Endometrium (tissue), 2 donors: ENCODE measurements around the gene AP1S1.
"Not testable (repeated sequence)": the region's sequence is repeated elsewhere in the genome, so short reads cannot be mapped to it uniquely, and the experiment has no call there.

ENCODE experiments used
- FAIRE-seq: peaks from 2 replicates; lab custom pipeline; 2012; peaks lifted over from hg19 to GRCh38; lab: Jason Lieb, UNC
- donor health status: control.
- donor health status: control.

The AP1S1 gene

DNA sequence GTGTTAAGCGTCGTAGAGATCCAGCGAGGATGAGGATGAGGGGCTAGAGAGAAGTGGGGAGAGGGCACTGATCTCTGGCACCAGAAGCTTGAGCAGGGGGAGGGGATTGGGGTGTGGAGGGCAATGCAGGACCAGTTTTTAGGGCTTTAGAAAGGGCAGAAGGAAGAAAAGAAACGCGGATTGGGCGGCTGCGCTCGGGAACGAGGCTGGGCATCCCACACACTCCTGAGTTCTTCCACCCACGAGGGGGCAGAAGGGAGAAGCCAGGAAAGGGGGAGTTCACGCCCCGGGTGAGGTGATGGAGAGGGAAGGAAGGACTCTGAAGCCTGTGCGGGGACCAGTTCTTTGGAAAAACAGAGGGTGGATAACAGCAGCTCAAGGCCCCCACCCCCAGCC lies 17.2 kb downstream of the AP1S1 start:
- no peak for FAIRE-seq

DNA sequence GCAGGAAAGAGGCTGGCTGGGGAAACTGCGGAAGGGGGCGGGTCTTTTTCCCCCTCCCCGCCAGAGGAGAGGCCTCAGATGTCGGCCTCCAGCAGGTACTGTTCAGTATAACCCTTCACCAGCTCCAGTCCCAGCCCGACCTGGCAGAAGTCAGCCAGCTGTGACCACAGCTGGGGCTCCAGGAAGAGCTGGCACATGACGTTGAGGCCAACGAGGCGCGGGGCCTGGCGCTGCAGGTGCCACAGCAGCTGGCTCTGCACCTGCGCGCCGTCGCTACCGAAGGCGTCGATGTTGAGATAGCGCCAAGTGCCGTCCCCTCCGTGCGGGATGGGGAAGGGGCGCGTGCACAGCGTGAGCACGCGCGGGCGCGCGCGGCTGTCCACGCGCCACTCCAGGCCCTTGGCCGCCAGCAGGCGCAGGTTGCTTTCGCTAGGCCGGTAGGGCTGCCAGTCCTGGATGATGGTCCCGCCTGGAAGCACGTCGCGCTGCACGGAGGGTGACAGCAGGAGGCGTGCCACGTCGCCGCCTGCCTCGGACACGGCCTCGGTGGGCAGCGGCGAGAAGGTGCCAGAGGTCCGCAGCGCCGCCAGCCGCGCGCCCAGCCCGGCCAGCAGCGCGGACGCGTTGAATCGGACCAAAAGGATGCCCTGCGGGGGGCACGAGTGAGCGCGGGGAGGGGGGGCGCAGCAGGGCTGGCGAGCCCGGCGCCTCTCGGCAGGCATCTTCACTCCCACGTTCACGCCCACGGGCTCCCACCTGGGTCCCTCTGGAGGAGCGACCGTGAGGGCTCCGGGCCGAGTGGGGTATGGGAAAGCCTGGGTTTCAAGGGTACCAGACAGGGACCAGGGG lies 18.0 kb downstream of the AP1S1 start:
- FAIRE-seq, result no peak

DNA sequence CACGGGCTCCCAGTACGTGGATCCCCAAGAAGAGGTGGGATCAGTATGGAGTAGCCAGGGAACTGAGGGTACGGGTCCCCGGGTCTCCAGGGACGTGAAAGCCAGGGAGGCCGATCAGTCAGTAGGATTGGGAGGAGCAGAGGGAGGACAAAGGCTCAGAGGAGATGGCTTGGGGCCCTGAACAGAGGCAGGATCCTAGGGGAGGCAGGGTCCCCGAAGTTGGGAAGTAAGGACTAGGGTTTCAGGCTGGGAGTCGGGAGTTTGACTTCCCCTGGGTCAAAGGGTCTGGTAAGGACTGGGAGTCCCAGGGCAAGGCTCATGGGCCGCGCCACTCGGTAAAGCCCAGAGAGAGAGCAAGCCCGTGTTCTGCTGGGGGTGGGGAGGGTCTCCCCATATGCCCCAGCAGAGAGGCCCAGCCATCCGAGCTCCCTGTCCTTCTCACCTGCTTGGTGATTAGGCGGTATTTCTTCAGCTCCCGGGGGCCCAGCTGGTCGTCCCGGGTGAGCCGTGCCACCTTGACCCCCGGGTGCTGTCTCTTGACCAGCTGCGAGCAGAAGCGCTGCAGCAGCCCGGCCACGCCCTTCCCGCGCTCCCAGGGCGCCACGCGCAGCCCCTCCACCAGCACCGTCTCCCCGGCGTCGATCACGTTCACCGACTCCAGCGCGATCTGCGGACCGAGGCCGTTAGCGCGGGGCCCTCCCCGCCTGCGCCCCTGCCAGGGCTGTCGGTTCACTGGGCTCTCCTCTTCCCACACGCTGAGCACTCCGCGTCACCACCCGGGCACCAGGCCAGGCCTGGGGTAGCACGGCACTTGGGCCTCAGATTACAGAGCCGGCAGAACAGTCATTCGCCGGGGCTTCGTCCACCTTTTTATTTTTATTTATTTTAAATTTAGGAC lies 18.8 kb downstream of the AP1S1 start:
- no peak for FAIRE-seq

DNA sequence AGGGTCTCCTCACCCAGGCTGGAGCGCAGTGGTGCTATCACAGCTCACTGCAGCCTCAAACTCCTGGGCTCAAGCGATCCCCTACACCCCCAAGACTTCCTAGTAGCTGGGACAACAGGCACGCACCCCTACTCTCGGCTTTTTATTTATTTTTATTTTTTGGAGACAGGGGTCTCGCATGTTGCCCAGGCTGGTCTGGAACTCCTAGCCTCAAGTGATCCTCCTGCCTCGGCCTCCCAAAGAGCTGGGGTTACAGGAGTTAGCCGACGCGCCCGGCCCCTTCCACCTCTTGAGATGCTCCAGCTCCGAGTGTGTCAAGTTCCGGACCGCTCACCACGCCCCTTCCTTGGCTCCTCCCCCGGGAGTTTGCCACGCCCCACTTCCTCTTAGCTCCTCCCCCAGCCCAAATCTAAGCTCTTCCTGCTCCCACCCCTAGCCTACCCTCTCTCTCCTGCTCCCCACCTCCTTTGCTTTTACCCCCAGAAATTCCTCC lies 19.5 kb downstream of the AP1S1 start:
- FAIRE-seq, result no peak

DNA sequence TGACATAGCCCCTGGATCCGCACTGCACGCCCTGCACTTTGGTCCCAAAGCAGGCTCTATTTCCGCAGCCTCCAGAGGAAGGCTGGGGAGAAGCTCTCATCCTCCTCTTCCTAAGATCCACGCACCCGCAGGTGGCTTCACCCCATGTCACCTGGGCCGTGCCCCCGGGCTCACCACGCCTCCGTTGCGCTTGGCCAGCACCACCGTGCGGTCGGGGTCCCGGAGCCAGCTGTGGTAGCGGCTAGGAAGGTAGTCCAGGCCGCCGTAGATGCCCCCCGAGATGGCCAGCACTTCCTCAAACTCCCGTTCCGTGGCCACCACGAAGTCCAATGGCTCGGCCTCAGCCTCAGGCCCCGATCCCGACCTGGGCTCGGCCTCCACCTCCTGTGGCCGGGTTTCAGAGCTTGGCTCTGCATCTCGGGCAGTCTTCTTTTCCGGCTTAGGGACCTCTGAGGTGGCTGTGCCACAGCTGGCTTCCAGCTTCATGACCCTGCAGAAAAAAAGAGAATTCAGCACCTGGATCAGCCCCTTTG lies 20.1 kb downstream of the AP1S1 start:
- no peak for FAIRE-seq

DNA sequence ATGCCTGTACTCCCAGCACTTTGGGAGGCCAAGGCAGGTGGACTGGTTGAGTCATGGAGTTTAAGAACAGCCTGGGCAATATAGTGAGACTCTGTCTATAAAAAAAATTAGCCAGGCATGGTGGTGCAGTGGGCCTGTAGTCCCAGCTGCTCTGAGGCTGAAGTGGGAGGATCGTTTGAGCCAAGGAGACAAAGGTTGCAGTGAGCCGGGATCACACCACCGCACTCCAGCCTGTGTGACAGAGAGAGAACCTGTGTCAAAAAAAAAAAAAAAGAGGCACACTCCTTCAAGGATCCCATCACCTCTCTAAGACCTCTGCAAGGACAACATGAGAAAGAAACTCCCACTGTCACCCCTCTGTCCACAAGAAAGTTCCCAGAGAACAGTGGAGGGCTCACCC lies 21.4 kb downstream of the AP1S1 start:
- FAIRE-seq, result no peak

DNA sequence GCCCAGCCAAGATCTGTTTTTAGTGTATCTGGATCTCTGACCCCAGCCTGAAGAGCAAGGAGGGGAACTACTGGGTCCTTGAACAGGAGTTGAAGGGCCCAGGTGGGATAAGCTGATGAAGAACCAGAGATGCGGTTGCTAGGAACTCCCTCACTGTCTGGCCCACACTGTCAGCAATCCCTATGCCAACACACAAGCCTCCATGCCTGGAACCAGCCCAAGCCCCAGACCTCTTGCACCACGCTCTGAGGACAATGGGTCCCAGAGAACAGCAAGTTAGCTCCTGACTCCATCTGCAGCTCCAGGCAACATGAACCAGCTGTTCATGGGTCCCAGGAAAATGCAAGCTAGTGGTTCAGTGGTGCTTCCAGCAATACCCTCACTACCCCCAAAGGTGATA lies 23.4 kb downstream of the AP1S1 start:
- no peak for FAIRE-seq

DNA sequence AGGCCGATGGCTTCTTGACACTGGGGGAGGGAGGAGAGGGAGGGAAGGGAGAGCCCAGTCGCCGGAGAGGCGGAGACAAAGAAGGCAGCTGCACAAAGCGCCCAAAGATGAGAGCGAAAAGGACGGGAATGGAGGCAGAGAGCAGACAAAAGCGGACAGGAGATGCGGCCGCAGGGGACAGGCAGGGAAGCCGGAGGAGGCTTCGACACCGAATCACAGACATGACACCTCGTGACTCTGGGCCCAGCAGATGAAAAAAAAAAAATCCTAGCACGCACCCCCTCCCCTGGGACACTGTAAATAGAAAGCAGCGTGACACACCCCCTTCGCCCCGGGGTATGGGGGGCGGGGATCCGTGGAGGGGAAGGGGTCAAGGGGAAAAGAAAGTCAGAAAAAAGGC lies 24.8 kb downstream of the AP1S1 start:
- FAIRE-seq, result no peak

DNA sequence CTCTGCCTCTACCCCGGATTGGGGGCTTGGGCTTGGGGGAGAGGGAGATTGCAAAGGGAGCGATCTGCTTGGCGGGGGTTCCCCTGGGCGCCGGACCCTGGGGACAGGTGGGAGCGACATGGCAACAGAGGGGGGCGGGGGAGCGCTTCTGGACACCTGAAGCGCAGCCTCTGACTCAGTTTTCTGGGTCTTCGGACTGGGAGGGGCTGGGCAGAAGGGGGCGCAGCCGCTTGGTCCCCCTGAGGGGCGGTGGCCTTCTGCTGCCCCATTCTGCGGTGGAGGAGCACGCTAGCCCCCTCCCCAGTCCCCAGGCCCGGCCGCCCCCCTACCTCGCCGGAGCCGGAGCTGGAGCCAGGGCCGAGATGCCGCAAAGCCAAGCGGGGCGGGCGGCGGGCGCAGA lies 25.4 kb downstream of the AP1S1 start:
- no peak for FAIRE-seq

DNA sequence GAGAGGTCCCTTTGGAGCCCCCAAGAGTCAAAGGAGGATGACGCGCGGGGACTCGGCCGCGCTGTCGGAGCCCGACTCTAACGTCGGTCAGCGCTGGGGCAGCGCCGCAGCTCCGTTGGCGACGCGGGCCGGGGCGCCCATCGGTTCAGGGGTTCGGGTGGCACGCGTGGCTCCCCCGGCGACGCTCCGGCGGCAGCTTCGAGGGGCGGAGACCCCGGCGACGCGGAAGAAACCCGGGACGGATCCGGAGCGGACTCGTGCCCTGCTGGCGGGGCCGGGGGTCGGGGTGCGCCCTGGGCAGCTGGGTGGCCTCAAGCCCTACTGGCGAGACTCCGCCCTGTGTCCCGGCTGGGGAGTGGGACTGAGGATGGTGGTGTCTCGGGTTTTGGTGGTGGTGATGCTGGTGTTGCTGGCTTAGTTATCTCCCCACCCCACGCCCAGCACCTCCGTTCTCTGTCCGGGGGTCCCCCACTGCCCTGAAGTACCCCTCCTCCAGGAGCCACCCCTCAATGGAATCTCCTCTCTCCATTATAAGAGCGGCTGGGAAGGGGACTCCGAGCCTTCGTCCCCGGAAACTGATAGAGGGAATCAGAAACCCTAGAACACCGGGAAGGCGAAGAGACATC lies 26.0 kb downstream of the AP1S1 start, which contains the start of gene NAT16:
NAT16 (minus strand) TSS at position 164 of the 626 bp plus-strand sequence. CDS start 5,486 bp downstream, outside the sequence.
- no peak for FAIRE-seq

DNA sequence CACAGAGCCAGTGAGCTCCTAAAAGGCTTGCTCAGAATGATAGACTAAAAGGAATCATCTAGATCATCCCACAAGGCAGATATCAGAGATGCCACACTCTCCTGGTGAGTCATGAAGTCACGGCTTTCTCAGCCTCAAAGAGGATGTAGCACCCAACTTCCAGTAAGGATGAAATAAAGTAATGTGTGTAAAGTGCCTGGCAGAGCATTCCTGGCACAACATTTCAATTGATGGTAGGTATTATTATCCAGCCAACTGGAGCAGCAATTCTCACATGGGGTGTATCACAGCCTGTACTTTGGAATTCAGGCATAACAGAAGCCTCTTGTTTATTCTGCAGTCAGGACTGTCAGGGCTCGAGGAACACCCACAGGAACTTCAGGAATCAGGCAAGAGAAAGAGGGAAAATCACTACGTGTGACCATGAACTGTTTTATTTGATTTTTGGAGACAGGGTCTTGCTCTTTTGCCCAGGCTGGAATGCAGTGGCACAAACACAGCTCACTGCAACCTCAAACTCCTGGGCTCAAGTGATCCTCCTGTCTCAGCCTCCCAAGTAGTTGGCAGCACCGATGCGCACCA lies 31.1 kb downstream of the AP1S1 start:
- no peak for FAIRE-seq

DNA sequence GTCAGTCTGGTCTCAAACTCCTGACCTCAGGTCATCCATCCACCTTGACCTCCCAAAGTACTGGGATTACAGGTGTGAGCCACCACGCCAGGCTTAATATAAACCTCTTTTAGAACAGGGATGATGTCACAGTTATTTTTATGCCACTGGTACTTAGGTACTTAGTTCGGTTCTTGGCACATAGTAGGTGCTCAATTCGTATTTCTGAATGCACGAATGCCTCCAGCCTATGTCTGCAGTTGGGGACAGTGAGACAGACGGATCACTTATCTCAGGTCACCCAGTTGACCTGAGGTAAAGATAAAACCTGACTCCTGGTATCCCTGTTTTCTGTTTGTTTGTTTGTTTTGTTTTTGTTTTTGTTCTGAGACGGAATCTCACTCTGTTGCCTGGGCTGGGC lies 31.9 kb downstream of the AP1S1 start:
- FAIRE-seq, result no peak

DNA sequence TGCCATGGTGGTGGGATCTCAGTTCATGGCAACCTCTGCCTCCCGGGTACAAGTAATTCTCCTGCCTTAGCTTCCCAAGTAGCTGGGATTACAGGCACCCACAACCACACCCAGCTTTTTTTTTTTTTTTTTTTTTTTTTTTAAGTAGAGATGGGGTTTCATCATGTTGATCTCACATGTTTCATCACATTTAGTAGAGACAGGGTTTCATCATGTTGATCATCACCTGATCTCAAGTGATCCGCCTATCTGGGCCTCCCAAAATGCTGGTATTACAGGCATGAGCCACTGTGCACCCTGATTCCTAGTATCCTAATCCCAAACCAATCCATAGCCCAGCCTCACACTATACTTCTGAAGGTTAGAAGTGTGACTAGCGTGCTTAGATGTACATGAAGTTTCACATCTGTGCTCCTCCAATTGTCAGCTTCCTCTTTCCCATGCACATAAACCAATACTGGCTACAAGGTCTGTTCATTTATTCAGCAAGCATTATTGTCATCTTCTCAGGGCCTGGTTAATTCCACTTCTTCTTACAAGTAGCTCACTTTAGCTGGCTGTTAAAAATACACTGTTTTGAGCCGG lies 32.7 kb downstream of the AP1S1 start:
- no peak for FAIRE-seq

DNA sequence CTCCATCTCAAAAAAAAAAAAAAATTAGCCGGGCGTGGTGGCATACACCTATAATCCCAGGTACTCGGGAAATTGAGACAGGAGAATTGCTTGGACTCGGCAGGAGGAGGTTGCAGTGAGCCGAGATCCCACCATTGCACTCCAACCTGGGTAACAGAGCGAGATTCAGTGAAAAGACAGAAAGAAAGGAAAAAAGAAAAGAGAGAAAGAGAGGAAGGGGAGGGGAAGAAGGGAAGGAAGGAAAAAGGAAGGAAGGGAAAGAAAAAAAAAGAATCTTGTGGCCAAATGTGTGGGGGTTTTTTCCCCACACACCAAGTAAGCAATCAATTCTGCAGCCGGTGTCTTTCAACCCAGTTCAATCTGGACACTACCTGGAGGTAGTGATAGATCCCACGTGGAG lies 34.8 kb downstream of the AP1S1 start:
- FAIRE-seq, result no peak

DNA sequence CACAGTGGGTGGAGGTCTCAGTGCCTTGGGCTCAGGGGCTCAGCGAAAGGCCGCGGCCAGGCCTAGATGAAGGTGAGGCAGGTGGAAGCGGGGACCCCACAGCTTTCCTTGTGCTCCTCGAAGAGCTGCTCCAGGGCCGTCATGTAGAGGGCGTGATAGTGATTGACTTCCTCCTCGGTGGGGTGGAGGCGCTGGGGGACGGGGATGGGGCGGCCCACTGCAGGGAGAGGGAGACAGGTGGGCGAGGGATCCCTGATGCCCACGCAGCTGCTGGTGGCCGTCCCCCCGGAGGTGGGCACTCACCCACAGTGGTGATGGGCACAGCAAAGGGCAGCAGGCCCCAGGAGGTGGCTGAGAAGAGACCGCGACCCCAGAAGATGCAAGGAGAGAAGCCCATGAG lies 41.6 kb downstream of the AP1S1 start:
- no peak for FAIRE-seq

DNA sequence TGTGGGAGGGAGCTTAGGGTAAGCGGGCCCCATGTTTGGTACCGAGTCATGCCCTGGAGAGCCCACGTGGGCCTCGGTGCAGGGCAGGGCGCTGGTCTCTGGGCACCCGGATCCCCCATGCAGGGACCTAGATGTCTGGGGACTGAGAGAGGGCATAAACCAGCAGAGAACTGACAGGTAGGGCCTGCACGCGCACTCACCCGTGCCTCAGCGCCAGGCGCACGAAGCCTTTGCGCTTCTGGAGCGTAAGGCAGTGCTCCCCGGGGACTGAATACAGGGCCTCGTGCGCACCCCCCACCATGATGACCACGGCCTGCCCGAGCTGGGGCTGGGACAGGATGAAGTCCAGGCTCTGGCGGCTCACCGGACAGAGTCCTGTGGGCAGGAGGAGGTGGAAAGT lies 43.7 kb downstream of the AP1S1 start:
- FAIRE-seq, result no peak

DNA sequence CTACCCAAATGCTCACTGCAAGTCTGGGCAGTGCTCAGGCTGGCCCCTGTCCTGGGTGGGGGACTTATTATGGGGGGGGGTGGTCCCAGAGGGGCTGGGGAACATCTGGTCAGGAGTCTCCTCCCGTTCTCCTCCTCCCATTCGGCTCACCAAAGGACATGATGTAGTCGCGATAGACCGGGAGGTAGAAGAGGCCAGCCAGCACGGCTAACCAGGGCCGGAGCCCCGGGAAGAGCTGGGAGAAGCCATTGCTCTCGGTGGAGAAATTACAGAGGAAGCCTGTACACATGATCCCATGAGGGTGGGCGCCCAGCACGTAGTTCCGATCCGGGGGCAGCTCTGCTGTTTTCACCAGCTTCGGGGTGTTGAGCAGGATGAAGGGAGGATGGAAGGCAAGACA lies 44.2 kb downstream of the AP1S1 start:
- FAIRE-seq, result no peak

DNA sequence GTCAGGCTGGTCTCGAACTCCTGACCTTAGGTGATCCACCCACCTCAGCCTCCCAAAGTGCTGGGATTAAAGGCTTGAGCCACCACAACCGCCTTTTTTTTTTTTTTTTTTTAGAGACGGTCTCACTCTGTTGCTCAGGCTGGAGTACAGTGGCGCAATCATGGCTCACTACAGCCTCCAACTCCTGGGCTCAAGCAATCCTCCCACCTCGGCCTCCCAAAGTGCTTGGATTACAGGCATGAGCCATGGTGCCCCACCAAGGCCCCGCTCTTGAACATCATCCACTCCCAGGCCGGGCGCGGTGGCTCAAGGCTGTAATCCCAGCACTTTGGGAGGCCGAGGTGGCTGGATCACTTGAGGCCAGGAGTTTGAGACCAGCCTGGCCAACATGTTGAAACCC lies 45.2 kb downstream of the AP1S1 start:
- FAIRE-seq, result not testable (repeated sequence)

DNA sequence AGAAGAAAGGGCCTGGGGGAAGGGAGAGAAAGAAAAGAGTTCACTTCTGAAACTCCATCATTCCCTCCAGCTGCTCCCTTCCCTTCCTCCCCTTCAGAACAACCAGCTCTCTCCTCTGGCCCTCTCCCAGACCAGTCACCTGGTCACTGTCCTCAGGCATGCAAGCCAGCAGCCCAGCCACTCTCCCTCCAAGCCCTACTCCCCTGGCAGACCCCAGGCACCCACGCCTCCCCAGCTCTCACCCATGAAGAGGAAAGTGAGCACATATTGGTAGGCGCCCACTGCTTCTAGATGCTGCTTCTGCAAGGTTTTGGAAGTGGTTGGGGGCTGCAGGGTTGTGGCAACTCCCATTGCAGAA lies 46.2 kb downstream of the AP1S1 start:
- no peak for FAIRE-seq

DNA sequence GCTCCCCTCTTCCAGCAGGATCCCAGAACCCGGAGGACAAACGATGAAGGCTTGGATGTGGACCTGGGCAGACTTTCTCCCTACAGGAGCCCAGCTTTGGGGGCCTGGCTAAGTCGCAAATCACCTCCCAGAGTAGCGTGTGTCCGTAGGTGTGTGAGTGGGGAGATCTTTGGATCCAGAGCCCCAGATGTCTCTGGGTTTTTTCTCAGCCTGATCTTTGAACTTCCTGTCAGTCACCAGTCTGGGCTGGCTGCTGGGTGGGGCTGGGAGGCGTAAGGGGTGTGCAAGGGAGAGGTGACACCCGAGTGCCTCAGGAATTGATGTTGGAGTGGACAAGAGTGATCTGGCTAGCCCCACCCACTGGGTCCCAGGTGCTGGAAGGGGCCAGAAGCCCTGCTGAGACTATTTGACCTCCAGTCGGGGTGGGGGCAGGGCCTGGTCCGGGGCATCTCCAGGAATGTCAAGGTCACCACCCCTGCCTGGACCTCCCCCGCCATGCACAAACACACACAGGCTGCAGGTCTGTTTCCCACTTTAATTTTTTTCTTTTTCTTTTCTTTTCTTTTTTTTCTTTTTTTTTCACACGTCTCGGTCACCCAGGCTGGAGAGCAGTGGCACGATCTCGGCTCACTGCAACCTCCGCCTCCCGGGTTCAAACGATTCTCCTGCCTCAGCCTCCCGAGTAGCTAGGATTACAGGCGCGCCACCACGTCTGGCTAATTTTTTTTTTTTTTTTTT lies 46.8 kb downstream of the AP1S1 start, which contains the start of gene MOGAT3:
MOGAT3 (minus strand) TSS at position 175 of the 738 bp plus-strand sequence. CDS start 182 bp downstream, outside the sequence.
- no peak for FAIRE-seq
